Measurements from ENCODE around the gene MMS22L. TPM values are rescaled to one million over a fixed set of nuclear protein-coding genes. Genes with fewer than 3 reads are reported as not detected.

Gene MMS22L, protein sequence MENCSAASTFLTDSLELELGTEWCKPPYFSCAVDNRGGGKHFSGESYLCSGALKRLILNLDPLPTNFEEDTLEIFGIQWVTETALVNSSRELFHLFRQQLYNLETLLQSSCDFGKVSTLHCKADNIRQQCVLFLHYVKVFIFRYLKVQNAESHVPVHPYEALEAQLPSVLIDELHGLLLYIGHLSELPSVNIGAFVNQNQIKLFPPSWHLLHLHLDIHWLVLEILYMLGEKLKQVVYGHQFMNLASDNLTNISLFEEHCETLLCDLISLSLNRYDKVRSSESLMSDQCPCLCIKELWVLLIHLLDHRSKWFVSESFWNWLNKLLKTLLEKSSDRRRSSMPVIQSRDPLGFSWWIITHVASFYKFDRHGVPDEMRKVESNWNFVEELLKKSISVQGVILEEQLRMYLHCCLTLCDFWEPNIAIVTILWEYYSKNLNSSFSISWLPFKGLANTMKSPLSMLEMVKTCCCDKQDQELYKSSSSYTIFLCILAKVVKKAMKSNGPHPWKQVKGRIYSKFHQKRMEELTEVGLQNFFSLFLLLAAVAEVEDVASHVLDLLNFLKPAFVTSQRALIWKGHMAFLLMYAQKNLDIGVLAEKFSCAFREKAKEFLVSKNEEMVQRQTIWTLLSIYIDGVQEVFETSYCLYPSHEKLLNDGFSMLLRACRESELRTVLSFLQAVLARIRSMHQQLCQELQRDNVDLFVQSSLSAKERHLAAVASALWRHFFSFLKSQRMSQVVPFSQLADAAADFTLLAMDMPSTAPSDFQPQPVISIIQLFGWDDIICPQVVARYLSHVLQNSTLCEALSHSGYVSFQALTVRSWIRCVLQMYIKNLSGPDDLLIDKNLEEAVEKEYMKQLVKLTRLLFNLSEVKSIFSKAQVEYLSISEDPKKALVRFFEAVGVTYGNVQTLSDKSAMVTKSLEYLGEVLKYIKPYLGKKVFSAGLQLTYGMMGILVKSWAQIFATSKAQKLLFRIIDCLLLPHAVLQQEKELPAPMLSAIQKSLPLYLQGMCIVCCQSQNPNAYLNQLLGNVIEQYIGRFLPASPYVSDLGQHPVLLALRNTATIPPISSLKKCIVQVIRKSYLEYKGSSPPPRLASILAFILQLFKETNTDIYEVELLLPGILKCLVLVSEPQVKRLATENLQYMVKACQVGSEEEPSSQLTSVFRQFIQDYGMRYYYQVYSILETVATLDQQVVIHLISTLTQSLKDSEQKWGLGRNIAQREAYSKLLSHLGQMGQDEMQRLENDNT
- 11.9 to 16.6 TPM (median 13.5 TPM) in 5 replicates for total RNA-seq (2022; extraction: Qiagen RNA extraction; ENCODE audit: low read depth)

GRCh38 chr6:97282726-97283617 lies at the start of gene MMS22L:
Gene MMS22L (minus strand): TSS chr6:97283216. CDS start chr6:97282477, 739 bp downstream.

All from A549 treated with DMSO at 1 μM for 4 hours (cell line).